ENCODE data around the gene DHRSX. TPM values are rescaled to one million over a fixed set of nuclear protein-coding genes. Genes with fewer than 3 reads are reported as not detected.

Gene DHRSX
- total and polyA plus RNA-seq, 2 donors (not counting 1 experiment from before 2014, with no cell fraction given) = 18.8 to 39.0 TPM

GRCh38 chrX:2469196-2469685 is 31.5 kb downstream of the DHRSX start:
- H3K27me3 Mint-ChIP-seq = no peaks in the 10 kb centered on the region
- Histone ChIP-seq H3K4me2 (replicated peaks; ENCODE audit: low read depth, low read length, poor library complexity, severe bottlenecking) (no peak overlapping the region), H3K79me2 (ENCODE audit: control insufficient read depth, insufficient read depth, low read length) (peaks cover 67% of the 10 kb centered on the region), H4K20me1 (ENCODE audit: control insufficient read depth, insufficient read depth, low read length, poor library complexity, severe bottlenecking) (peaks cover 53% of the 10 kb centered on the region), H2AFZ (ENCODE audit: insufficient read depth, low read depth, low read length, poor library complexity, severe bottlenecking) (no peak overlapping the region), H3K36me3 (replicated peaks in 1 of 2; ENCODE audit: control extremely low read depth in 1 of 2, control insufficient read depth in 1 of 2, extremely low read depth in 1 of 2, insufficient read depth in 2 of 2, low read length in 1 of 2) (no peaks in the 10 kb centered on the region), H3K4me3 (ENCODE audit: control extremely low read depth in 1 of 5, extremely low read depth in 1 of 5, insufficient read depth in 1 of 5, low read depth in 2 of 5, low read length in 4 of 5) (no peak overlapping the region), H3K27me3 (replicated peaks in 1 of 4; ENCODE audit: control extremely low read depth in 1 of 4, control insufficient read depth in 3 of 4, insufficient read depth in 4 of 4, low read length in 3 of 4) (no peaks in the 10 kb centered on the region), H3K9me3 (ENCODE audit: control extremely low read depth in 1 of 3, control insufficient read depth in 2 of 3, insufficient read depth in 1 of 3, low read length in 2 of 3) (peaks cover 0 to 13% (median 3%) of the 10 kb centered on the region in 3 donors), H3K27ac (ENCODE audit: low read length in 2 of 2) (no peak overlapping the region), H3K4me1 (ENCODE audit: control insufficient read depth in 2 of 2, insufficient read depth in 2 of 2, low read length in 2 of 2) (no peaks in the 10 kb centered on the region), H3K9ac (ENCODE audit: low read length) (no peak overlapping the region)
- intact Hi-C loops (cut with micrococcal nuclease) = no loop called here
- H3K4me3 Mint-ChIP-seq = no peak overlapping the region
- ChIA-PET CTCF (no interaction called here), POLR2A (no interaction called here)
- ATAC-seq (ENCODE audit: low read depth) = no peak
- WGBS (ENCODE audit: insufficient coverage) = 96% methylated on average over 22 of the region's 22 CpGs
- H3K27ac Mint-ChIP-seq = no peak overlapping the region
- no peak for DNase-seq
- H3K4me1 Mint-ChIP-seq = no peaks in the 10 kb centered on the region
- no peaks in the 10 kb centered on the region for H3K9me3 Mint-ChIP-seq (ENCODE audit: insufficient read depth)
- no peak for TF ChIP-seq EZH2 (IDR thresholded peaks at IDR 0.05; ENCODE audit: borderline replicate concordance, insufficient read depth, low read depth, low read length, poor library complexity, severe bottlenecking)
- TF ChIP-seq, protein P1, sequence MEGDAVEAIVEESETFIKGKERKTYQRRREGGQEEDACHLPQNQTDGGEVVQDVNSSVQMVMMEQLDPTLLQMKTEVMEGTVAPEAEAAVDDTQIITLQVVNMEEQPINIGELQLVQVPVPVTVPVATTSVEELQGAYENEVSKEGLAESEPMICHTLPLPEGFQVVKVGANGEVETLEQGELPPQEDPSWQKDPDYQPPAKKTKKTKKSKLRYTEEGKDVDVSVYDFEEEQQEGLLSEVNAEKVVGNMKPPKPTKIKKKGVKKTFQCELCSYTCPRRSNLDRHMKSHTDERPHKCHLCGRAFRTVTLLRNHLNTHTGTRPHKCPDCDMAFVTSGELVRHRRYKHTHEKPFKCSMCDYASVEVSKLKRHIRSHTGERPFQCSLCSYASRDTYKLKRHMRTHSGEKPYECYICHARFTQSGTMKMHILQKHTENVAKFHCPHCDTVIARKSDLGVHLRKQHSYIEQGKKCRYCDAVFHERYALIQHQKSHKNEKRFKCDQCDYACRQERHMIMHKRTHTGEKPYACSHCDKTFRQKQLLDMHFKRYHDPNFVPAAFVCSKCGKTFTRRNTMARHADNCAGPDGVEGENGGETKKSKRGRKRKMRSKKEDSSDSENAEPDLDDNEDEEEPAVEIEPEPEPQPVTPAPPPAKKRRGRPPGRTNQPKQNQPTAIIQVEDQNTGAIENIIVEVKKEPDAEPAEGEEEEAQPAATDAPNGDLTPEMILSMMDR (IDR thresholded peaks at IDR 0.05) = no peak

GRCh38 chrX:2468261-2469195 is 32.2 kb downstream of the DHRSX start:
- ChIA-PET CTCF (no interaction called here), POLR2A (no interaction called here)
- no peaks in the 10 kb centered on the region for H3K27me3 ChIP-seq (replicated peaks in 1 of 4; ENCODE audit: control extremely low read depth in 1 of 4, control insufficient read depth in 3 of 4, insufficient read depth in 4 of 4, low read length in 3 of 4)
- Mint-ChIP-seq H3K4me3 (no peak overlapping the region), H3K9me3 (ENCODE audit: insufficient read depth) (no peaks in the 10 kb centered on the region), H3K27me3 (no peaks in the 10 kb centered on the region), H3K27ac (no peak overlapping the region), H3K4me1 (no peaks in the 10 kb centered on the region)
- H3K27ac ChIP-seq (ENCODE audit: low read length in 2 of 2) = no peak overlapping the region
- H3K9ac ChIP-seq (ENCODE audit: low read length) = no peak overlapping the region
- H3K79me2 ChIP-seq (ENCODE audit: control insufficient read depth, insufficient read depth, low read length) = peaks cover 69% of the 10 kb centered on the region
- H4K20me1 ChIP-seq (ENCODE audit: control insufficient read depth, insufficient read depth, low read length, poor library complexity, severe bottlenecking) = peaks cover 52% of the 10 kb centered on the region
- H3K4me2 ChIP-seq (replicated peaks; ENCODE audit: low read depth, low read length, poor library complexity, severe bottlenecking) = no peak overlapping the region
- intact Hi-C loops (cut with micrococcal nuclease) = no loop called here
- ATAC-seq (ENCODE audit: low read depth) (no peak), DNase-seq (no peak)
- no peak overlapping the region for H3K4me3 ChIP-seq (ENCODE audit: control extremely low read depth in 1 of 5, extremely low read depth in 1 of 5, insufficient read depth in 1 of 5, low read depth in 2 of 5, low read length in 4 of 5)
- H3K36me3 ChIP-seq (replicated peaks in 1 of 2; ENCODE audit: control extremely low read depth in 1 of 2, control insufficient read depth in 1 of 2, extremely low read depth in 1 of 2, insufficient read depth in 2 of 2, low read length in 1 of 2) = no peaks in the 10 kb centered on the region
- no peak overlapping the region for H2AFZ ChIP-seq (ENCODE audit: insufficient read depth, low read depth, low read length, poor library complexity, severe bottlenecking)
- H3K9me3 ChIP-seq (ENCODE audit: control extremely low read depth in 1 of 3, control insufficient read depth in 2 of 3, insufficient read depth in 1 of 3, low read length in 2 of 3) = peaks cover 0 to 13% (median 3%) of the 10 kb centered on the region in 3 donors
- TF ChIP-seq, protein P1 (IDR thresholded peaks at IDR 0.05) = no peak
- TF ChIP-seq EZH2 (IDR thresholded peaks at IDR 0.05; ENCODE audit: borderline replicate concordance, insufficient read depth, low read depth, low read length, poor library complexity, severe bottlenecking) = no peak
- no peaks in the 10 kb centered on the region for H3K4me1 ChIP-seq (ENCODE audit: control insufficient read depth in 2 of 2, insufficient read depth in 2 of 2, low read length in 2 of 2)
- 98% methylated on average over 32 of the region's 32 CpGs for WGBS (ENCODE audit: insufficient coverage)
